C4-2B (cell line): ENCODE results near the gene MAFG.

Source experiments
- CTCF ChIP-seq: fragments of 450-650 bp; conservative IDR thresholded peaks from 2 replicates; pipeline ENCODE4 v1.5.1; 2017; ENCODE audit warnings: mild to moderate bottlenecking
- ZFX ChIP-seq: fragments of 450-650 bp; IDR thresholded peaks from 2 replicates; pipeline ENCODE4 v1.6.1; 2017

GRCh38 chr17:81920612-81921536 is 6.7 kb downstream of the MAFG start:
- TF ChIP-seq CTCF, result no peak
- no peak for TF ChIP-seq ZFX
